ENCODE measurements around the gene SKIC3. TPM values are rescaled to one million over a fixed set of nuclear protein-coding genes. Genes with fewer than 3 reads are reported as not detected.

Gene SKIC3
- polyA plus RNA-seq, 1 experiment: 118 TPM

DNA sequence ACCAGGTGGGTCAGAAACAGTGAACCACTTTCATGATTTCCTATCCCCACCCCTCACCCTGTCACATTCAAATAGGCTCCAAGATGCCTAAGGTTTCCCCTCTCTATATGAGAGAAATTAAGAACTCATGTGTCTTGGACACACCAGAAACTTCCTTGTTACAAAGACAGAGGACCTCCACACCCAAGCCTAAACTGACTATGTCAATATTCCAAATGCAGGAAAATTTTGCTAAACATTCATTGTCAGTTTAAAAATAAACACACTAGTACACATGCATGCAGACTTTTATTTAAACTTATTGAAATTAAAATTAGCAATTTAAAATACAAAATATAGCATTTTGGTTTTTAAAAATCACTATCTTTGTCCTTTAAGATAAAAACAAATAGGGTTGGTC is 26.2 kb downstream of the SKIC3 start:
- Histone ChIP-seq H3K4me3 (ENCODE audit: low read depth, low read length) (no peak overlapping the region), H3K27me3 (ENCODE audit: control insufficient read depth, insufficient read depth, low read length) (no peaks in the 10 kb centered on the region), H3K27ac (ENCODE audit: low read depth, low read length) (no peak overlapping the region), H3K9me3 (ENCODE audit: control insufficient read depth, insufficient read depth, low read length) (no peaks in the 10 kb centered on the region)
- CTCF ChIA-PET: no interaction called here
- no peak for DNase-seq (ENCODE audit: low read depth, low spot score)
- POLR2A ChIA-PET: no interaction called here
- TF ChIP-seq, protein P1, sequence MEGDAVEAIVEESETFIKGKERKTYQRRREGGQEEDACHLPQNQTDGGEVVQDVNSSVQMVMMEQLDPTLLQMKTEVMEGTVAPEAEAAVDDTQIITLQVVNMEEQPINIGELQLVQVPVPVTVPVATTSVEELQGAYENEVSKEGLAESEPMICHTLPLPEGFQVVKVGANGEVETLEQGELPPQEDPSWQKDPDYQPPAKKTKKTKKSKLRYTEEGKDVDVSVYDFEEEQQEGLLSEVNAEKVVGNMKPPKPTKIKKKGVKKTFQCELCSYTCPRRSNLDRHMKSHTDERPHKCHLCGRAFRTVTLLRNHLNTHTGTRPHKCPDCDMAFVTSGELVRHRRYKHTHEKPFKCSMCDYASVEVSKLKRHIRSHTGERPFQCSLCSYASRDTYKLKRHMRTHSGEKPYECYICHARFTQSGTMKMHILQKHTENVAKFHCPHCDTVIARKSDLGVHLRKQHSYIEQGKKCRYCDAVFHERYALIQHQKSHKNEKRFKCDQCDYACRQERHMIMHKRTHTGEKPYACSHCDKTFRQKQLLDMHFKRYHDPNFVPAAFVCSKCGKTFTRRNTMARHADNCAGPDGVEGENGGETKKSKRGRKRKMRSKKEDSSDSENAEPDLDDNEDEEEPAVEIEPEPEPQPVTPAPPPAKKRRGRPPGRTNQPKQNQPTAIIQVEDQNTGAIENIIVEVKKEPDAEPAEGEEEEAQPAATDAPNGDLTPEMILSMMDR (IDR thresholded peaks at IDR 0.05; ENCODE audit: low read depth, low read length): no peak

DNA sequence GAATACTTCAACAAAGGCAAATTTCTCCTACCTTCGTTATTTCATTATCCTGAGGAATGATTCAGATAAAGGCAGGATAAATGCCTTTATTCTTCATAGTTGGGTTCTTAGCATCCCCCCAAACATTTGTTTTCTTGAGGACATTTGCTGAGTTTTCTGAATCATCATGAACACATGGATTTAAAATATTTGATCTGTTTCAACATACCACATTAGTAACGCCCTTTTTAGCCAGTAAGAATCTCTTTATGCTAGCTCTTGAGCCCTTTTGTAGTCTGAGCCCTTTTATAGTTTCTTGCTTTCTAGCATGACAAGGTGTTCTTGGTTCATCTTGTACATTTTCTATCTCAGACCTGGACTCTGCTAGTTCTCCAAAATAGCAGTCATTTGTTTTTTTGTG is 27.9 kb downstream of the SKIC3 start:
- Histone ChIP-seq H3K4me3 (ENCODE audit: low read depth, low read length) (no peak overlapping the region), H3K9me3 (ENCODE audit: control insufficient read depth, insufficient read depth, low read length) (no peaks in the 10 kb centered on the region), H3K27me3 (ENCODE audit: control insufficient read depth, insufficient read depth, low read length) (no peaks in the 10 kb centered on the region), H3K27ac (ENCODE audit: low read depth, low read length) (no peak overlapping the region)
- no peak for DNase-seq (ENCODE audit: low read depth, low spot score)
- ChIA-PET POLR2A (no interaction called here), CTCF (no interaction called here)
- TF ChIP-seq, protein P1 (IDR thresholded peaks at IDR 0.05; ENCODE audit: low read depth, low read length): no peak

DNA sequence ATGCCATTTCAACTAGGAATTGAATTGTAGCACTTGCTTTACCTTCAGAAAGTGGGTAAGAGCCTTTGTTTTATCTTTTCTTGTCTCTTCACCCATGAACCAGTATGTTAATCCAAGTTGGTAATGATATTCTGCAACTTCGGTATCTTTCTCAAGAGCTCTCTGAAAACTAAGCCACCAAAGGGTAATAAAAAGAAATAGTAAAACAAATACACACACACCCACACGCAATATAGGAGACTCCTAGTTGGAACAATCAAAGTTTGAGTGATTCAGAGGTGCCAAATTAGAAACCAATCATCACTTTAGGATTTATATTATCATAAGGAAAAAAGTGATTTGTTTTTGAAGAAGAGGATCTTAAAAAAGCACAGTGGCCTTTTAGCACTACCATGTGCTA is 30.4 kb downstream of the SKIC3 start:
- H3K27me3 ChIP-seq (ENCODE audit: control insufficient read depth, insufficient read depth, low read length): no peaks in the 10 kb centered on the region
- POLR2A ChIA-PET: no interaction called here

DNA sequence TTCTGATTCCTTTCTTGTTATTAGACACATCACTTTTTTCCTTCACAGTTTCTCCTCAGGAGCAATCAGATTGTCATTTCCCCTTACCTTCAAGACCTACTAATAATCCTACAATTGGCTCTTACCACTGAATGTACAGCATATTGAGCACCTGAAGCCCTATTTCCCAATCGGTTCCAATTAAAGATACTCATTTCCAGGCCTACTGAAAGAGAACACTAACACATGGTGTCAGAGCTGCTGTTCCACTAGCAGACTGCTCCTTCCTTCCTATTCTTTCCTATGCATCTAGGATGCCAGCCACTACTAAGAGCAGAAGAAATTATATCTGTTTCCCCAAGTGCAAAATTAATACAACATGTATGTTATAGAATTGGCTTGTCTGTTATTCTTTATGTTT is 34.6 kb downstream of the SKIC3 start:
- H3K27ac ChIP-seq (ENCODE audit: low read depth, low read length): no peak overlapping the region
- ChIA-PET POLR2A (no interaction called here), CTCF (no interaction called here)
- TF ChIP-seq, protein P1 (IDR thresholded peaks at IDR 0.05; ENCODE audit: low read depth, low read length): no peak
- no peaks in the 10 kb centered on the region for H3K27me3 ChIP-seq (ENCODE audit: control insufficient read depth, insufficient read depth, low read length)
- no peak overlapping the region for H3K4me3 ChIP-seq (ENCODE audit: low read depth, low read length)
- DNase-seq (ENCODE audit: low read depth, low spot score): no peak
- H3K9me3 ChIP-seq (ENCODE audit: control insufficient read depth, insufficient read depth, low read length): no peaks in the 10 kb centered on the region

More for the DNA sequence above, 30.4 kb downstream of the SKIC3 start:
- DNase-seq (ENCODE audit: low read depth, low spot score): no peak
- Histone ChIP-seq H3K4me3 (ENCODE audit: low read depth, low read length) (no peak overlapping the region), H3K27ac (ENCODE audit: low read depth, low read length) (no peak overlapping the region), H3K9me3 (ENCODE audit: control insufficient read depth, insufficient read depth, low read length) (no peaks in the 10 kb centered on the region)
- TF ChIP-seq, protein P1 (IDR thresholded peaks at IDR 0.05; ENCODE audit: low read depth, low read length): no peak
- CTCF ChIA-PET: no interaction called here

DNA sequence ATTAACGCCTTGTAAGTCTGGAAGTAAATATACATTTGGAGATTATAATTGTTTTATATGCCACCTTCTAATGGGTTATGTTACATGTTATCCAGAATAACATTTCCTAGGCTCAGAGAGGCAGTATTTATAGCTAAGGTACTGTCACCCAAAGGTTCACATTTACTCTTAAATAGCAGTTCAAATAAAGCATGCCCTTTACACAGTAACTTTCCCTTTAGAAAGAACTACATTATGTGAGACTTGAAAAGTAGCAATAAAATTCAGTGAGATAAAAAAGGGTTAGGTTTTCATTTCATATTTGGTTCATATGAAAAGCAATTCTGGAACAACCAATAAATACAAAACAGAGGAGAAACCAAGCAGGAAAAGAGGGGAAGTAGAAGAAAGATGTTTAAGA is 35.1 kb downstream of the SKIC3 start:
- TF ChIP-seq, protein P1 (IDR thresholded peaks at IDR 0.05; ENCODE audit: low read depth, low read length): no peak
- ChIA-PET CTCF (no interaction called here), POLR2A (no interaction called here)
- no peak overlapping the region for H3K27ac ChIP-seq (ENCODE audit: low read depth, low read length)
- no peak overlapping the region for H3K4me3 ChIP-seq (ENCODE audit: low read depth, low read length)
- H3K27me3 ChIP-seq (ENCODE audit: control insufficient read depth, insufficient read depth, low read length): no peaks in the 10 kb centered on the region
- no peak for DNase-seq (ENCODE audit: low read depth, low spot score)
- no peaks in the 10 kb centered on the region for H3K9me3 ChIP-seq (ENCODE audit: control insufficient read depth, insufficient read depth, low read length)

All from AG04450 (cell line).